ENCODE measurements around the gene FATE1.
A peak's percentile ranks its signal among the peaks of the same experiment; 100 is the strongest.

The FATE1 gene

DNA sequence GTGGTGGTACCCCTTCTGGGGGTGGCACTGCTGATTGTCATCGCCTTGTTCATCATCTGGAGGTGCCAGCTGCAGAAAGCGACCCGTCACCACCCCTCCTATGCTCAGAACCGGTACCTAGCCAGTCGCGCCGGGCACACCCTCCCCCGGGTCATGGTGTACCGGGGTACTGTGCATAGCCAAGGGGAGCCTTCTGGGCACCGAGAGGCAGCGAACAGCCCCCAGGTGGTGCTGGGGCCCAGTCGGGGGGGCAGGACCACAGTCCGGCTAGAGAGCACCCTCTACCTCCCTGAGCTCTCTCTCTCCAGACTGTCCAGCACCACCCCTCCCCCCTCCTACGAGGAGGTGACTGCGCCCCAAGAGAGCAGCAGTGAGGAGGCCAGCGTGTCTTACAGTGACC is 15.3 kb upstream of the FATE1 start:
- no peaks in the 10 kb centered on the region for H3K9me3 Mint-ChIP-seq
- no peak for ATAC-seq

GRCh38 chrX:151701071-151701470 is 14.8 kb upstream of the FATE1 start:
- DNase-seq (no peak), ATAC-seq (no peak)
- Mint-ChIP-seq H3K4me3 (no peak overlapping the region), H3K4me1 (no peaks in the 10 kb centered on the region), H3K9me3 (no peaks in the 10 kb centered on the region), H3K27me3 (peaks cover 18% of the 10 kb centered on the region), H3K27ac (no peak overlapping the region)

More for the DNA sequence above, 15.3 kb upstream of the FATE1 start:
- Mint-ChIP-seq H3K27me3 (peaks cover 23% of the 10 kb centered on the region), H3K4me3 (no peak overlapping the region), H3K4me1 (no peaks in the 10 kb centered on the region), H3K27ac (no peak overlapping the region)
- DNase-seq: no peak

GRCh38 chrX:151701531-151701930 is 14.3 kb upstream of the FATE1 start:
- Mint-ChIP-seq H3K9me3 (no peaks in the 10 kb centered on the region), H3K4me3 (no peak overlapping the region), H3K27me3 (peaks cover 14% of the 10 kb centered on the region), H3K4me1 (no peaks in the 10 kb centered on the region), H3K27ac (no peak overlapping the region)
- no peak for ATAC-seq
- no peak for DNase-seq

DNA sequence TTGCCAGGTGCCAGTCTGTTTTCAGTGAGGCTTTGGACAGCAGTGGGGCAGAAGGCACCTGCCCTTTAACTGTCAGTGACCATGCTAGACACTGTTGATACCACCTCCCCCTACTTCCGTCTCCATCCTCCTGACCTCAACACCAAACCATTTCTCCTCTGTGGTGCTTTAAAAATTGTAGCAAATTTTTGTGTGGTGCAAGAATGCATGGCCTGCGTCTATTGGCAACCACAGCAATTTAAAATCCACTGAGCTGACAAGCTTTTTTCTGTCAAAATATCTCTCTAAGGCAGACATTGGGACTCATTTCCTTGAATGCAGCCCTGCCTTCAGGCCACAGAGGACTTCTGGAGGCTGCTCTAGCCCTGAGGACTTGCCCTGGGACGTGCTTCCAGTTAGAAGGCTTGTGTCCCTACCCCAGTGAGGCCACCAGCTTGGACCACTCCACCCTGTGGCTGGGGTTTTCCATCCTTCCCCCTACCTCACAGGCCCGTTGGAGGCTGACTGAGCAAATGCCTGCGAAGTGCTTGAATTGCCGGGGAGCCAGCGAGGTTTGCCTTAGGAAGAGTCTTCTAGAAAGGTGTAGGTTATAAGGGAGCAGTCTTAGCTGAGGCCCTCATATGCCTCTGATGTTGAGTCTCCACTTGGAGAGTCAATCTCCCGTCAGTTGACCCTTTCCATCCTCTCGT is 13.7 kb upstream of the FATE1 start:
- Mint-ChIP-seq H3K27ac (no peak overlapping the region), H3K9me3 (no peaks in the 10 kb centered on the region), H3K4me1 (no peaks in the 10 kb centered on the region), H3K27me3 (peaks cover 7% of the 10 kb centered on the region), H3K4me3 (no peak overlapping the region)
- ATAC-seq: no peak
- no peak for DNase-seq

GRCh38 chrX:151702741-151703340 is 13.0 kb upstream of the FATE1 start:
- H3K27ac Mint-ChIP-seq: no peak overlapping the region
- no peaks in the 10 kb centered on the region for H3K4me1 Mint-ChIP-seq
- DNase-seq (no peak), ATAC-seq (no peak)
- H3K4me3 Mint-ChIP-seq: no peak overlapping the region
- H3K9me3 Mint-ChIP-seq: no peaks in the 10 kb centered on the region
- H3K27me3 Mint-ChIP-seq: peaks cover under 1% of the 10 kb centered on the region

DNA sequence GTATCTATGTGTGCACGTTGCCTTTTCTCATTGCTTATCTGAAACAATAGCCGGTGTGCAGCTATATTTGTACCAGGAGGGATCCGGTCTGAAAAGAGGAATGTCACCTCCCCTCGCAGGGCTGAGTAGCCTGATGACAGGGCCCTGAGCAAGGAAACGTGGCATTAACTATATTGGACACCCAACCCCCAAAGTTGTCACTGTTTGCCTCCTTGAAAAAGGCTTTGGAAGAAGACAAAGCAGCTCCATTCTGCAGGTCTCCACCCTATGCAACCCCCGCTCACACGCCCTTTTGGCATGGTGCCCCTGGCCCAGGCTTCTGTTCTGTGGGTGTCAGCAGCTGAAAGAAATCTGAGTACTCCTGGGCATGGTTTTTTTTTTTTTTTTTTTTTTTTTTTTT is 12.3 kb upstream of the FATE1 start:
- Mint-ChIP-seq H3K9me3 (no peaks in the 10 kb centered on the region), H3K27ac (no peak overlapping the region), H3K27me3 (no peaks in the 10 kb centered on the region), H3K4me1 (no peaks in the 10 kb centered on the region), H3K4me3 (no peak overlapping the region)
- DNase-seq (no peak), ATAC-seq (no peak)

DNA sequence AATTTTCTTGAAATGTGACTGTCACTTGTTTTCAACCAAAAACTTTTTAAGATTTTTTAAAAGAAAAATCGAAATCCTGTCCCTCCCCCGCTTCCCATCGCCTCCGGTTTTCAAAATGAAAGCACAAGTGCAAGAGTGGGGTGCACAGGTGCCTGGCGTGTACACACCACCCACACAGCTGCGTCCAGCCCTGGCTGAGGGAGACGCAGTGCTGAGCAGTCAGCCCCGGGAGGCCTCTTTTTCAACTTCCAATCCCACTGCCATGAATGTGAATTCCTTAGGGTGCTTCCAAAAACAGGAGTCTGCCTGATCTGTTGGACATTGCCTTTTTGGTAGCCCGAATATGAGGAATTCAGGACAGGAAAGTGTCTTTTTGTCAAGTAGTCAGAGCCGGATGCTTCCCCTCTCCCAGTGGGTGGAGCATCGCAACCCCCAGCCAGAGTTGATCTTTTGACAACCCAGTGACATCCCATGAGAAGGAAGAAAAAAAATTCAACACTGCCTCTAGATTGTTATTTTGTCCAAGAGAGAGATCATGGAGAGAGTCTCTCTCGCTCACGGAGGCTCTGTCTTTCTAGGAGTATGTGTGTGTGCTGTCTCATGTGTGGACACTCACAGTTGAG is 11.7 kb upstream of the FATE1 start:
- Mint-ChIP-seq H3K4me1 (no peaks in the 10 kb centered on the region), H3K9me3 (no peaks in the 10 kb centered on the region), H3K27me3 (no peaks in the 10 kb centered on the region), H3K27ac (no peak overlapping the region), H3K4me3 (no peak overlapping the region)
- no peak for DNase-seq
- ATAC-seq: no peak

DNA sequence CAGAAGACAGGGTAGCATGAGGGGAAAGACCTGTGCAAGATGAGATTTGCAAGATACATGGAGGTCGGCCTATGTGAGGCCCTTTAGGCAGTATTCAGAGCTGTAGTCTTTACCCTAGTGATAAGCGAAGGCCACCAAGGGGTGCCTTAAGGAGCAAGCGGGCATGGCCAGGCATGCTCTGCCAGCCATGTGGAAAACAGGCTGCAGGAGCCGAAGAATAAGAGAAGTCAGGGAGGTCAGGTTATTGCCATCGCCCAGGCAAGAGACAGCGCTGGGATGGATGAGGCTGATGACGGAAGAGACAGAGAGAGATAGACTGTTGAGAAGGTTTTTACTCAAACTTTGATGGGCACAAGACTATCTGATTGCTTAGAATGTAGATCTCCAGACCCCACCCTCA is 7.0 kb upstream of the FATE1 start:
- no peak overlapping the region for H3K4me3 Mint-ChIP-seq
- H3K4me1 Mint-ChIP-seq: no peaks in the 10 kb centered on the region
- DNase-seq: no peak
- no peak overlapping the region for H3K27ac Mint-ChIP-seq
- no peak for ATAC-seq
- no peaks in the 10 kb centered on the region for H3K9me3 Mint-ChIP-seq
- H3K27me3 Mint-ChIP-seq: no peaks in the 10 kb centered on the region

DNA sequence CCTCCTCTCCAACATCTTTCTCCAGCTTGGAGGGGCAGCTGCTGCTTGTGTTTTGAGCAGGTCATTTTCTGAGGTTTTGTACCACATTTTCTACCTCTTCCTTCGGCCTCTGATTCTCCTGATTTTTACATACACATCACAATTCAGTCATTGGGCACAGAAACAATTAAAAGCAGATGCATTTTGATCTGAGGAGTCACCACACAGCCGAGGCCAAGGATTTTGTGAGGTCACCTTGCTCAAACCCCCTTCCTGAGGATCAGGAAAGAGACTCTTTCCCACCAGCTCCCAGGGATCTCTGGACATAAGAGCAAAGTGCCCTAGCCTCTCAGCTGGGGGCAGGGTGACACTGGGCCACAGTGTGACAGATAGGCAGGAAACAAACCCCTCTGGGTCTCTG is 5.4 kb upstream of the FATE1 start:
- H3K9me3 Mint-ChIP-seq: no peaks in the 10 kb centered on the region
- H3K27me3 Mint-ChIP-seq: no peaks in the 10 kb centered on the region
- H3K4me3 Mint-ChIP-seq: no peak overlapping the region
- no peak for DNase-seq
- no peak for ATAC-seq
- no peak overlapping the region for H3K27ac Mint-ChIP-seq
- H3K4me1 Mint-ChIP-seq: no peaks in the 10 kb centered on the region

DNA sequence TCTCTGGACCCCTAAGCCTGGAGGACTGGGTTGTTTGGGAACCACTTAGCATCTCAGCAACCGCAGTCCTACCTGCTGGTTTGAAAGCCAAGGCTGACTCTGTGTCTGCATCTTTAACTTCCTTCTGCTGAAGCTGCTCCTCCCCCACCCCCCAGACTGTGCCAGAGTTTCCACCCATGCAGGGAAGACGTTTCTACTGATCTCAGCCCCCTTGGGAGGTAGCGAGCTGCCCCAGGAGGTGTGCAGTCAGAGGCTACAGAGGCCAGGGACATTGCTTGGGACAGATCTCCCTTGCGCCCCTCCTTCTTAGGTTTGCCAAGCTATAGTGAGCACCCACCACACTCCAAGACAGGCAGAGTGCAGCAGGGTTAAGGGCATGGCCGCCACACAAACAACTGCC is 4.7 kb upstream of the FATE1 start:
- Mint-ChIP-seq H3K9me3 (no peaks in the 10 kb centered on the region), H3K27ac (no peak overlapping the region), H3K4me3 (no peak overlapping the region), H3K27me3 (no peaks in the 10 kb centered on the region), H3K4me1 (no peaks in the 10 kb centered on the region)
- no peak for ATAC-seq
- no peak for DNase-seq

DNA sequence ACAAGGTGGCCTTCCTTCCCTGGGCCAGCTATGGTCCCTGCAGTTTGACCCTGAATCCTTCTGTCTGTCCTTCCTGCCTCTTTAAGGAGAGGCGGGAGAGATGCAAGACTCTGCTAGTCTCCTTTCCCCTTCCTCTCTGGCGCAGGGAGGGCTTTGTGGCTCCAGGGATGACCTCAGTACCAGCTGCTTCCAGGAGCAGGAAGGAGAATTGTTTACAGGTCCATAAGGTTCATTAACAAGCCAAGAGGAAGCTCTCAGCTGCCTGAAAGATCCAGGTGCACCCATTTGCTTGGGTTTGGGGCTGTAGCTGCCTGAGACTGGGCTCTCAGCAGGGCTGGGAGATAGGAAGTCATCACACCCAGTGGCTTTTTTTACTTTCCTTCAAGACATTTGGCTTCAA is 4.0 kb upstream of the FATE1 start:
- H3K27ac Mint-ChIP-seq: no peak overlapping the region
- ATAC-seq: no peak
- no peaks in the 10 kb centered on the region for H3K9me3 Mint-ChIP-seq
- no peaks in the 10 kb centered on the region for H3K4me1 Mint-ChIP-seq
- H3K27me3 Mint-ChIP-seq: peaks cover 5% of the 10 kb centered on the region
- H3K4me3 Mint-ChIP-seq: no peak overlapping the region
- no peak for DNase-seq

DNA sequence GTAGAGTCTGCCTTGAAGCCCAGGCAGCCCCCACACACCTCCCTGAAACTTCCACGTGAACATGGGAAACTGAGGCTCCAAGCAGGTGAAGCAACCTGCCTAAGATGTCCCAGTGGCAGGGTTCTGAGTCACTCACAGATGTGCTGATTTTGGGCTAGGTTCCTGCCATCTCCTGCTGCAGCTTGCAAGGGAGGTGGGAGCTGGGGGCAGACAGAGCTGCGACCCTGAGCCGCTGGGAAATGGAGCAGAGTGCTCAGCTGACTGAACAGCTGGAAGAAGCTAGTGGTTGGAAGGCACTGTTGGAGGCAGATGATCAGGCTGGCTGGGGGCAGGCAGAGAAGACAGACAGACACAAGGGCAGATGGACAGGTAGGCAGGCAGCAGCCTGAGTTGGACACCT is 3.6 kb upstream of the FATE1 start:
- ATAC-seq: no peak
- no peak overlapping the region for H3K4me3 Mint-ChIP-seq
- peaks cover 10% of the 10 kb centered on the region for H3K27me3 Mint-ChIP-seq
- no peaks in the 10 kb centered on the region for H3K4me1 Mint-ChIP-seq
- H3K27ac Mint-ChIP-seq: no peak overlapping the region
- DNase-seq: no peak
- no peaks in the 10 kb centered on the region for H3K9me3 Mint-ChIP-seq

GRCh38 chrX:151713849-151714248 is 2.0 kb upstream of the FATE1 start:
- Mint-ChIP-seq H3K27ac (no peak overlapping the region), H3K4me1 (no peaks in the 10 kb centered on the region), H3K27me3 (peaks cover 10% of the 10 kb centered on the region), H3K9me3 (no peaks in the 10 kb centered on the region), H3K4me3 (no peak overlapping the region)
- ATAC-seq (no peak), DNase-seq (peak in 1 of 2 donors; percentile 8)

DNA sequence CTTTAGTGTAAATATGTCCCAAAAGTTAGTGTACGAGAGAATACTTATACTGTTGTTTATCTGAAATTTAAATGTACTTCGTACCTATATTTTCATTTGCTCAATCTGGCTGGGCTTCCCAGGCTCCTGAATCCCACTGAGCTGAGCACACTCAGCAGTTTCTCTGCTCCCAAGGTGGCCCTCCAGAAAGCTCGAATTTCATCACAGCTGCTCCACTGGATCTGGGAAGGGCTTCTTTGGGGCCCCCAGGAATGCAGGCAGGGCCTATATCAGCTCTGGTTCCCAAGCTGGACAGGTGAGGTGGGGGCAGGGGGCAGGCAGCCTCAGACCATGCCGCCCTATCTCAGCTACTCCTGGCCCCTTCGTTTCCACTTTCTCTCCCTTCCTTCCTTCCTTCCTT is 1.5 kb upstream of the FATE1 start:
- ATAC-seq: no peak
- Mint-ChIP-seq H3K9me3 (no peaks in the 10 kb centered on the region), H3K27me3 (peaks cover 10% of the 10 kb centered on the region), H3K4me3 (no peak overlapping the region), H3K27ac (no peak overlapping the region), H3K4me1 (no peaks in the 10 kb centered on the region)
- no peak for DNase-seq

DNA sequence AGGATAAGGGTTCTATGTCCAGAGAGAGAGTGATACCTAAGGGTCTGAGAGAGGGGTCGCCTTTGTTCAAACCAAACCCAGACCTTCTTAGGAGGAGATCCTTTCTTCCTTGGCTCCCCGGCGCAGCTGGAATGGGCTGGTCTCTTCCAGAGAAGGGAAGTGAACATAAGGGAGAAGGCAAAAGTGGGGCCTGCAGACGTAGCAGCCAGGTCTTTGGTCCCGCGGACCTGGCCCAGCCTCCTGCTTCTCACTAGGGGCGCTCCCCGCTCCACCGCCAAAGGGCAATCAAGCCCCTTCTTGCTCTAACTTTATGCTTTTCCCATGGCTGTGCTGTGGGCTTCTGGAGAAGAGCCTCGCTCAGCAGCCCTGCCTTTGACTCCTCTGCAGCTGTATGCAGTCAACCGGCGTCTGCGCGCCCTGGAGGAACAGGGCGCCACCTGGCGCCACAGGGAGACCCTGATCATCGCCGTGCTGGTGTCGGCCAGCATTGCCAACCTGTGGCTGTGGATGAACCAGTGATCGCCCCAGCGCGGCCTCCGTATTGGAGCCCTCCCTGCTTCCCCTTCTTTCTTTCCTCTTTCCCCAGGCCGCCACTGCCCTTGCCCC is 6.5 kb downstream of the FATE1 start:
- Mint-ChIP-seq H3K27ac (no peak overlapping the region), H3K4me1 (no peaks in the 10 kb centered on the region), H3K9me3 (no peaks in the 10 kb centered on the region), H3K4me3 (no peak overlapping the region), H3K27me3 (no peaks in the 10 kb centered on the region)
- no peak for DNase-seq
- peak; percentile 33 for ATAC-seq

- DNase-seq (no peak), ATAC-seq (no peak)
- H3K9me3 Mint-ChIP-seq: no peaks in the 10 kb centered on the region
- H3K4me3 Mint-ChIP-seq: no peak overlapping the region
- H3K27ac Mint-ChIP-seq: no peak overlapping the region
- H3K4me1 Mint-ChIP-seq: no peaks in the 10 kb centered on the region
- H3K27me3 Mint-ChIP-seq: no peaks in the 10 kb centered on the region
These were observed 7.4 kb downstream of the FATE1 start for GRCh38 chrX:151723156-151723760.
